Measurements from ENCODE around the gene DSP.

The DSP gene

GRCh38 chr6:7561153-7561964 lies 19.9 kb downstream of the DSP start:
- DNase-seq, result no peak

GRCh38 chr6:7562769-7563168 lies 21.3 kb downstream of the DSP start:
- no peak for DNase-seq

GRCh38 chr6:7566107-7566506 lies 24.6 kb downstream of the DSP start:
- DNase-seq, result no peak

- DNase-seq, result no peak
Measured at GRCh38 chr6:7566617-7567173, 25.2 kb downstream of the DSP start.

GRCh38 chr6:7568021-7568420 lies 26.6 kb downstream of the DSP start:
- DNase-seq, result no peak

GRCh38 chr6:7569082-7569481 lies 27.6 kb downstream of the DSP start:
- no peak for DNase-seq

- DNase-seq, result no peak
Measured at GRCh38 chr6:7572213-7572943, 30.9 kb downstream of the DSP start.

GRCh38 chr6:7574500-7574899 lies 33.0 kb downstream of the DSP start:
- no peak for DNase-seq

- no peak for DNase-seq
Measured at GRCh38 chr6:7578516-7578915, 37.0 kb downstream of the DSP start.

GRCh38 chr6:7578931-7579330 lies 37.5 kb downstream of the DSP start:
- no peak for DNase-seq

- no peak for DNase-seq
Measured at GRCh38 chr6:7579851-7580250, 38.4 kb downstream of the DSP start.

- DNase-seq, result no peak
Measured at GRCh38 chr6:7580537-7580926, 39.1 kb downstream of the DSP start.

- DNase-seq, result no peak
Measured at GRCh38 chr6:7580927-7581618, 39.6 kb downstream of the DSP start.

- DNase-seq, result no peak
Measured at GRCh38 chr6:7585287-7585930, 43.9 kb downstream of the DSP start.

- no peak for DNase-seq
Measured at GRCh38 chr6:7587631-7588100, 46.2 kb downstream of the DSP start.

- DNase-seq, result no peak
Measured at GRCh38 chr6:7588506-7588905, 47.0 kb downstream of the DSP start.

- no peak for DNase-seq
Measured at GRCh38 chr6:7589221-7589620, 47.8 kb downstream of the DSP start.

GRCh38 chr6:7589949-7590917 lies 48.8 kb downstream of the DSP start, which contains the start of gene SNRNP48:
Gene SNRNP48, plus strand, starts transcription at chr6:7590198. Its CDS starts 60 bp downstream, at chr6:7590258.
- no peak for DNase-seq

GRCh38 chr6:7590918-7591302 lies 49.4 kb downstream of the DSP start:
- no peak for DNase-seq

GRCh38 chr6:7591770-7592169 lies 50.3 kb downstream of the DSP start:
- no peak for DNase-seq

- DNase-seq, result no peak
Measured at GRCh38 chr6:7593229-7593628, 51.8 kb downstream of the DSP start.
